22Rv1 (cell line): ENCODE results near the gene KAT2A.

Experiments used
- H3K27ac ChIP-seq: fragments of 450-650 bp; 2 replicates; pipeline ENCODE4 v1.5.1; 2017
- ZFX ChIP-seq: fragments of 450-650 bp; IDR thresholded peaks from 2 replicates; pipeline ENCODE4 v1.6.1; 2017; ENCODE audit warnings: antibody characterized with exemption, borderline replicate concordance
- TF ChIP-seq, protein P1 (sequence below): fragments of 450-650 bp; IDR thresholded peaks from 2 replicates; pipeline ENCODE4 v1.5.1; 2017; ENCODE audit warnings: mild to moderate bottlenecking

Gene KAT2A

DNA sequence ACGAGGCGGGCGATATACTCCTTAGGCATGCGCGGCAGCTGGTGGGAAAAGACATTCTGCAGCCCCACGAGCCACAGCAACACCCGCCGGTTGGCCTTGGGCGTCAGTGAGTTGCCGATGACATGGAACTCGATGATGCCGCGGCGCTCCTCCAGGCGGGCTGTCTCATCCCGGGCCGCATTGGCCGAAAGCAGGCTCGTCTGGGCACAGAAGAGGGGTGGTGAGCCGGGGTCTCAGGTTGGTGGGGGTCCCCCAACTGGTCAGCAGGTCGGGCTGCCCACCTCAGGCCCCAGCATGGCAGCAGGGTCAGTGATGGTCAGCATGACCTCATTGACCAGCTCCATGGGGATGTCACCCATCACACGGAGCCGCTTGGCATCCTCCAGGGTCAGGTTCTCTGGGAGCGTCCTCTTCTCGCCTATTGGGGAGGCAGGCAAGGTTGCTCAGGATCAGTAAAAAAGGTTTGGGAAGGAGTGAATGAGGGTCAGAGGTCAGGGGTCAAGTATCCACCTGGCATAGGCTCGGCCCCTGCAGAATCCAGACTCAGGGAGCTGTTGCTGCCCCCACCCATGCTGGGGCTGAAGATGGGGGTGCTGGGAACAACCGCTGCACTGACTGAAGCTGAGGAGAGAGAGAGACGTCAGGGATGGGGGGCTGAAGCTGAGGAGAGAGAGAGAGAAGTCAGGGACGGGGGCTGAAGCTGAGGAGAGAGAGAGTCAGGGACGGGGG lies 3.6 kb downstream of the KAT2A start:
- H3K27ac ChIP-seq: peak overlapping the region; percentile 77
- TF ChIP-seq, protein P1, sequence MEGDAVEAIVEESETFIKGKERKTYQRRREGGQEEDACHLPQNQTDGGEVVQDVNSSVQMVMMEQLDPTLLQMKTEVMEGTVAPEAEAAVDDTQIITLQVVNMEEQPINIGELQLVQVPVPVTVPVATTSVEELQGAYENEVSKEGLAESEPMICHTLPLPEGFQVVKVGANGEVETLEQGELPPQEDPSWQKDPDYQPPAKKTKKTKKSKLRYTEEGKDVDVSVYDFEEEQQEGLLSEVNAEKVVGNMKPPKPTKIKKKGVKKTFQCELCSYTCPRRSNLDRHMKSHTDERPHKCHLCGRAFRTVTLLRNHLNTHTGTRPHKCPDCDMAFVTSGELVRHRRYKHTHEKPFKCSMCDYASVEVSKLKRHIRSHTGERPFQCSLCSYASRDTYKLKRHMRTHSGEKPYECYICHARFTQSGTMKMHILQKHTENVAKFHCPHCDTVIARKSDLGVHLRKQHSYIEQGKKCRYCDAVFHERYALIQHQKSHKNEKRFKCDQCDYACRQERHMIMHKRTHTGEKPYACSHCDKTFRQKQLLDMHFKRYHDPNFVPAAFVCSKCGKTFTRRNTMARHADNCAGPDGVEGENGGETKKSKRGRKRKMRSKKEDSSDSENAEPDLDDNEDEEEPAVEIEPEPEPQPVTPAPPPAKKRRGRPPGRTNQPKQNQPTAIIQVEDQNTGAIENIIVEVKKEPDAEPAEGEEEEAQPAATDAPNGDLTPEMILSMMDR: no peak
- no peak for TF ChIP-seq ZFX

DNA sequence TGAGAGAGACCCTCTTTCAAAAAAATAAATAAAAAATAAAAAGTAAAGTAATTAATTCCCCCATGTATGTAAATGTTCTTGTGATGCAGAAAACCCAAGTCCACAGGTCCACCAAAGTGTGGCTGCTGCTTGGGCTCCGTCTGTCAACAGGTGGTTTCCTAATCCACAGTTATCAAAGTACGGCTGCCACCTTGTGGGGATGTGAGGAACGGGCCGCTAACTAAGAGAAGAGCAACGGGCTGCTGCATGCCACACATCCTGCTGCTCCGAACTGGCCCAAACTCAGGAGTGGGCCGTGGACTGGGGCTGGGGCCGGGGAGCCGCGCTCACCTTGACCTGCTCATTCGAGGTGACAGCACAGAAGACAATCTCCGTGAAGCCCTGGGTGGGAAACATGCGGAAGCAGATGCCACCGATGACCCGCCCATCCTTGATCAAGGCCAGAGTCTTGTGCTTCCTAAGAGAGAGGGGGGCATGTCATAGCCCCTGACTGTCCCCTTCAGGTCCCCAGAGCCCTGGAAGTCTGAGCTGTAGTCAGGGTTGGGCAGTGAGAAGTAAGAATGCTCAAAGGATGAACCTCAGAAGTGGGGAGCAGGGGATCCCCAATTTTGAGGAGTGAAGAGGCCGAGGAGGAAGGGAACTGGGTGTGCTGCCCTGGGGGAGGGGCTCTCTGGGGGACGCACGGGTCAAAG lies 4.3 kb downstream of the KAT2A start:
- no peak for TF ChIP-seq ZFX
- TF ChIP-seq, protein P1: peak; percentile 84
- no peak overlapping the region; the same call in 1 of the 2 replicates for H3K27ac ChIP-seq

DNA sequence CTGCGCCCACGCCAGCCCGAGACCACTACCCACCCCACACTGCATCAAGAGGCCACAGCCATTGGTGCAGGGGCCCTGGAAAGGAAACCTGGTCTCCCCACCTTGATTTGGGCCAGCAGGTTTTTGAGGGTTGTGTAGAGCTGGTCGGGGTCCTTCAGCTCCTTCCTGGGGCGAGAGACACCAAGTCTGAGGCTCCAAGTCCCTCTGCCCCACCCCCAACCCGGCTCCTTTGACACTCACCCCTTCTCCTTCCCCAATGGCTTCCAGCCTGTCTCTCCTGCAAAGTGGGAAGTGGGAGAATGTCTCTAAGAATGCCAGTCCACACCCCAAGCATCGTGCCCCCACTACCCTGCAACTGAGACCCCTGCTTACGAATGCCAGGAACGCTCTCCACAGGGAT lies 7.0 kb downstream of the KAT2A start:
- no peak overlapping the region for H3K27ac ChIP-seq
- TF ChIP-seq, protein P1: no peak
- no peak for TF ChIP-seq ZFX

DNA sequence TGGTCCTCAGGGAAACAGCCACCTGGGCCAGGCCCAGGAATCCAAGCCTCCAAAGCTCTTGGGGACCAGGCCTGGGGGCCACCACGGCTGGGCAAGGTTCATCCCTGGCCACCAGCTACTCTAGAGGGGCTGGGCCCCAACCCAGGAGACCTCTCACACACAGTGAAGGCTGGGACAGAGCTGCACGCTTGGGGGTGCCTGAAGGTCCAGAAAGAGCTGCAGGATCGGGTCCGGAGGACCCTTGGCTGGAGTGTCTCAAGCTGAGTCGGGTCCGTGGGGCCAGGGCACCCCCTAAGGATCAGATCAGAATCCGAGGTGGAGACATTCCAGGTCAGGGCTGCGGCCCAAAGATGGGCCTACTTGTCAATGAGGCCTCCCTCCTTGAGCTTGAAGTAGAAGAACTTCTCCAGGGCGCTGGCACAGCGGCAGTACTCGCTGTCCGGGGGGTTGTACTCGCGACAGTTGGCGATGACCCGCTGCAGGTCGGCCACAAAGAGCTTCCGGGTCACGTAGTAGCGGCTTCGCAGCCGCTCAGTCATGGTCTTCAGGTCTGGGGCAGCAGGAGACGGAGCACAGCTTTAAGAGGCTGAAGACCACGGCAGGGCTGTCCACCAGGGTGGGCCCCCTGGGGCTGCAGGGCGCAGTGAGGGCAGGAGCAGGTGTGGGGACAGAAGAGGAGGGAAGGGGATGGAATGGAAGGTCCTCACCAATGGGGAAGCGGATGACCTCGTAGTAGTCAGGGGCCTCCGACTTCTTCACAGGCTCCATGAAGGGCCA lies 7.7 kb downstream of the KAT2A start:
- TF ChIP-seq, protein P1: no peak
- TF ChIP-seq ZFX: no peak
- peak overlapping the region; percentile 73 for H3K27ac ChIP-seq

DNA sequence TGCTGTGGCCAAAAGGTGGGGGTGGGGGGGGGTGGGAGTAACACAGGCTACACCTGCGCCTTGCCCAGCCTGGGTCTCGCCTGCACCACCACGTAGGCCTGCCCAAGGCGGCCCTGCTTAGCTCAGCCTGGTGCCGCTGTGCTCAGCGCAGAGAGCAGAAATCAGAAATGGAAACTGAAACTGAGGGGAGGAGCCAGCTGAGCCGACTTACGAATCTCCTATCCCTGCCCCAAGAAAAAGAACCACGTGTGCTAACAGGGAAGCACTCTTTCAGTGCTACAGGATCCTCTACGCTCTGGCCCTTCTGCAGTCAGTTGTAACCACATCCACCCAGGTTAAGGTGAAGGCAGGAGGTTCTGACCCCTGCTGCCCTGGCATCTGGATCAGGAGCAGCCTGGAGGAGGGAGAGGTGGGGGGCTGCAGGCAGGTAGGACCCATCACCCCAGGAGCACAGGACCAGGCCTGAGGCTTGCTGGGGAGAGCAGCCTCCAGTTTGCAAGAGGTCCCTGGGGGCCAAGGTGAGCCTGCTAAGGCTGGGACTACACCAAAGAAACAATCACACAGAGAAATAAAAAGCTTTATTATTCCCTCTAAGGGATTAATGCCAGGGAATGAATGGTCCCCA lies 8.5 kb downstream of the KAT2A start, which contains the start of gene DHX58:
Gene DHX58 (minus strand): TSS at position 163 of the 625 bp plus-strand sequence. CDS start 822 bp downstream, outside the sequence.
- no peak for TF ChIP-seq ZFX
- TF ChIP-seq, protein P1: no peak

DNA sequence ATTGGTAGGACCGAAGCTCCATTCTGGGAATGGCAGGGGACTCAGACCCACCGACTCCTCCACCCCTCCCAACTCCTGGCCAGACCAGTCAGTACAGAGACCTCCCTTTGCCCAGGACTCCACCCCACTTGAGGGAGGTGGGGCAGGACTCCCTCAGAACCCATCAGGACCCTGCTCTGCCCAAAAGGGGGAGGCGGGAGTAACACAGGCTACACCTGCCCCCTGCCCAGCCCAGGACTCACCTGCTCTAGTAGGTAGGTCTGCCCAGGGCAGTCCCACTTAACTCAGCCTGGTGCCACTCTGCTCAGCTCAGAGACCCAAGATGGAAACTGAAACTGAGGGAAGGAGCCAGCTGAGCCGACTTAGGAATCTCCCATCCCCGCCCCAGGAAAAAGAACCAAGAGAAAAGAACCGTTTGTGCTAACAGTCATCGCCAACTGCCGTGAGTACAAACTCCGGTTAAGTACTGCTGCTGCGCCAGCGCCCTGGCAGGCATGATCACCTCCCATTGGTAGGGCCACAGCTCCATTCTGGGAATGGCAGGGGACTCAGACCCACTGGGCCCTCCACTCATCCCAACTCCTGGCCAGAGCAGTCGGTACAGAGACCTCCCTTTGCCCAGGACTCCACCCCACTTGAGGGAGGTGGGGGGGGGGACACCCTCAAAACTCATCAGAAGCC lies 9.2 kb downstream of the KAT2A start:
- TF ChIP-seq ZFX: no peak
- TF ChIP-seq, protein P1: no peak
- peak overlapping the region; percentile 73 for H3K27ac ChIP-seq

More for the DNA sequence above, 8.5 kb downstream of the KAT2A start, which contains the start of gene DHX58:
- peak within 1 kb of the TSS; percentile 73 for H3K27ac ChIP-seq
